Measurements from ENCODE around the gene EEA1. TPM values are rescaled to one million over a fixed set of nuclear protein-coding genes. Genes with fewer than 3 reads are reported as not detected.
A peak's percentile ranks its signal among the peaks of the same experiment; 100 is the strongest.

EEA1 gene
- total RNA-seq, 1 donor from 2014 or later, result 10.9 TPM

GRCh38 chr12:92845329-92845728 lies 83.8 kb downstream of the EEA1 start:
- TF ChIP-seq, protein P1, sequence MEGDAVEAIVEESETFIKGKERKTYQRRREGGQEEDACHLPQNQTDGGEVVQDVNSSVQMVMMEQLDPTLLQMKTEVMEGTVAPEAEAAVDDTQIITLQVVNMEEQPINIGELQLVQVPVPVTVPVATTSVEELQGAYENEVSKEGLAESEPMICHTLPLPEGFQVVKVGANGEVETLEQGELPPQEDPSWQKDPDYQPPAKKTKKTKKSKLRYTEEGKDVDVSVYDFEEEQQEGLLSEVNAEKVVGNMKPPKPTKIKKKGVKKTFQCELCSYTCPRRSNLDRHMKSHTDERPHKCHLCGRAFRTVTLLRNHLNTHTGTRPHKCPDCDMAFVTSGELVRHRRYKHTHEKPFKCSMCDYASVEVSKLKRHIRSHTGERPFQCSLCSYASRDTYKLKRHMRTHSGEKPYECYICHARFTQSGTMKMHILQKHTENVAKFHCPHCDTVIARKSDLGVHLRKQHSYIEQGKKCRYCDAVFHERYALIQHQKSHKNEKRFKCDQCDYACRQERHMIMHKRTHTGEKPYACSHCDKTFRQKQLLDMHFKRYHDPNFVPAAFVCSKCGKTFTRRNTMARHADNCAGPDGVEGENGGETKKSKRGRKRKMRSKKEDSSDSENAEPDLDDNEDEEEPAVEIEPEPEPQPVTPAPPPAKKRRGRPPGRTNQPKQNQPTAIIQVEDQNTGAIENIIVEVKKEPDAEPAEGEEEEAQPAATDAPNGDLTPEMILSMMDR (IDR thresholded peaks at IDR 0.05), result no peak
- no peak for DNase-seq (ENCODE audit: low spot score in 2 of 2)
- Histone ChIP-seq H3K27me3 (no peaks in the 10 kb centered on the region), H3K4me1 (peaks cover 0 to 3% of the 10 kb centered on the region in 2 donors), H3K4me3 (no peak overlapping the region), H3K36me3 (peaks cover 3 to 18% of the 10 kb centered on the region in 2 donors), H3K9me3 (no peaks in the 10 kb centered on the region), H3K27ac (no peak overlapping the region)
- intact Hi-C loops (cut with DNase I), result no loop called here

- Histone ChIP-seq H3K9me3 (no peaks in the 10 kb centered on the region), H3K27ac (no peak overlapping the region), H3K4me1 (no peaks in the 10 kb centered on the region), H3K36me3 (peaks cover 5 to 18% of the 10 kb centered on the region in 2 donors), H3K4me3 (no peak overlapping the region), H3K27me3 (no peaks in the 10 kb centered on the region)
- DNase-seq (ENCODE audit: low spot score in 2 of 2), result no peak
- TF ChIP-seq, protein P1 (IDR thresholded peaks at IDR 0.05), result no peak
- intact Hi-C loops (cut with DNase I), result no loop called here
Measured at GRCh38 chr12:92844151-92844763, 84.8 kb downstream of the EEA1 start.

GRCh38 chr12:92829686-92830282 lies 99.3 kb downstream of the EEA1 start:
- Histone ChIP-seq H3K4me3 (no peak overlapping the region), H3K36me3 (peaks cover 10 to 20% of the 10 kb centered on the region in 2 donors), H3K27me3 (no peaks in the 10 kb centered on the region), H3K4me1 (no peaks in the 10 kb centered on the region), H3K27ac (no peak overlapping the region), H3K9me3 (no peaks in the 10 kb centered on the region)
- DNase-seq (ENCODE audit: low spot score in 2 of 2), result no peak
- intact Hi-C loops (cut with DNase I), result no loop called here
- TF ChIP-seq, protein P1 (IDR thresholded peaks at IDR 0.05), result no peak

GRCh38 chr12:92828565-92828964 lies 100.5 kb downstream of the EEA1 start:
- DNase-seq (ENCODE audit: low spot score in 2 of 2), result no peak
- Histone ChIP-seq H3K9me3 (no peaks in the 10 kb centered on the region), H3K36me3 (peaks cover 10 to 20% of the 10 kb centered on the region in 2 donors), H3K4me1 (no peaks in the 10 kb centered on the region), H3K4me3 (no peak overlapping the region), H3K27me3 (no peaks in the 10 kb centered on the region), H3K27ac (no peak overlapping the region)
- TF ChIP-seq, protein P1 (IDR thresholded peaks at IDR 0.05), result no peak
- intact Hi-C loops (cut with DNase I), result no loop called here

DNA sequence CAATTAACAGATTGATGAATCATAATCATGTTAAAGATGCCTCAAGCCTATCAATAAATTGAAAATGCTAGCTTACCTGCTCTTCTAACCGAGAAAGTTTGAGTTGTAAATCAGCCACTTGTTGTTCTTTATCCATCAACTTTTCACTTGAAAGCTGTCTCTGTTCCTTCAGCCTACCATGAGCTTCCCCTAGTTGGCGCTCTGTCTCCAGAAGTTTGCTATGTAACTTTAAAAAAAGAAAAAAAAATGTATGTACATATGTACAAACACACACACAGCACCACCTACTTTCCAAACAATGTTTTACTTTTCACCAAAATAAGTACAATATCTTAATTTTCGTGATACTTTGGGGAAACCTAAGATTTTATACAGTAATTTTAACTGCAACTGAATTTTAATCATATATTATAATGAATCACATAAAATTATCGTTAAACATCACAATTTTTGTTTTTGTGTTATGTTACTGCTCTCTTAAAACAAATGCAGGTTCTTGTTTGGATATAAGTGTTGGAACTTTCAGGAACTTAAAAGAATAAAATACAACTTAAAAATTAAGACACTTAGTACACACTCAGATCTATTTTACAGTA lies 101.2 kb downstream of the EEA1 start:
- DNase-seq (ENCODE audit: low spot score in 2 of 2), result no peak
- intact Hi-C loops (cut with DNase I), result loop anchor here (1.0 kb wide), 1 partner anchor 35 kb away; no protein-coding TSS in a partner anchor
- no peaks in the 10 kb centered on the region for H3K9me3 ChIP-seq
- H3K27me3 ChIP-seq, result no peaks in the 10 kb centered on the region
- H3K36me3 ChIP-seq, result peaks cover 10 to 20% of the 10 kb centered on the region in 2 donors
- H3K4me3 ChIP-seq, result no peak overlapping the region
- H3K27ac ChIP-seq, result no peak overlapping the region
- no peaks in the 10 kb centered on the region for H3K4me1 ChIP-seq
- TF ChIP-seq, protein P1 (IDR thresholded peaks at IDR 0.05), result peak in 2 of 3 experiments; percentile 10 to 40
